Measurements from ENCODE around the gene GRHL1. TPM values are rescaled to one million over a fixed set of nuclear protein-coding genes. Genes with fewer than 3 reads are reported as not detected.

GRHL1 gene
- total and polyA plus RNA-seq, 2 donors (not counting 3 experiments of a cell fraction or from before 2014, with no cell fraction given): 0.37 to 1.1 TPM

DNA sequence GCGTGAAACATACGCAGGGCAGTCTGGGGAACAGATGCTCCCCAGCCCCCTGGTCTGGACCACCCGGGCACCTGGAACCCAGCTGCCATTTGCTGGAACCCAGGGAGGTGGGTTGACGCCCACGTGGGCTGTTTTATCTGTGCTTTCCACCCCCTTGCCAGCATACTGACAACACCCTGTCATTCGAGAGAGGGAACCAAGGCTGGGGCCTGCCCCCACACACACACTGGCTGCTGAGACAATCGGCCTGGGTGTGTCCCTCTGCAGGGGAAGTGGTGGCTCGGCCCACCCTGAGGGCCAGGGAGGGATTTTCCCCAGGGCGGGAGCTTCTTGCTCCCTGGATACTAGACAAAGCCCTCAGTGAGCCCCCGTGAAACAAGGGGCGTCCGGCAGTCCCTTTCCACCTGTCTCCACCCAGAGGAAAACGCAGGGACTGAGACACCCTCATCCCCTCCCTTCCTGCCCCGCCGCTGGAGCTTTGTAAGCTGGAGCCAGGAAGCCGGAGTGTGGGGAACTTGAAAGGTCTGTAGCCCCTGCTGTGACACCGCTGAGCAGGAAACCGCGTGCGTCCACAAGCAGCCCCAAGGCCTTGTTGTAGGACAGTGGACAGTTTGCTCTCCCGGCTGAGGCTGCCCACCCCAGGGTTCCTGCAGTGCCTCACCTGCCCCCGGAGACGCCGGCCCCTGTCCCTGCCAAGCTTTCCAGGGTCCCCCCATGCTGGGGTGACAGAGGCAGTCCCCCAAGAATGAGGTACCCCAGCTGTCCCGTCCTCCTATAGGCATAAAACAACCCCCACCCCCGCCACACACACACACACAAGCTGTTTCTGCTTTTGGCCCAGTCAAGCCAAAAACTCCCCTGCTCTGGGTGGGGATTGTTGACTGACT, 77.7 kb downstream of the GRHL1 start:
- ChIA-PET CTCF (interaction anchor here (1.1 to 16.1 kb wide), 8 partner anchors 11 to 258 kb away, joined by 3 to 151 read pairs (median 4); no protein-coding TSS in a partner anchor), POLR2A (no interaction called here)
- Histone ChIP-seq H3K4me1 (ENCODE audit: control insufficient read depth, extremely low read depth, insufficient read depth, low read length) (peaks cover 7% of the 10 kb centered on the region), H3K9ac (replicated peaks; ENCODE audit: extremely low read depth, insufficient read depth, low read length) (peak overlapping the region; percentile 20), H3K79me2 (ENCODE audit: control insufficient read depth, insufficient read depth, low read length) (no peaks in the 10 kb centered on the region), H3K36me3 (ENCODE audit: control insufficient read depth in 2 of 2, extremely low read depth in 1 of 2, insufficient read depth in 2 of 2, low read length in 2 of 2) (no peaks in the 10 kb centered on the region), H3K9me3 (replicated peaks; ENCODE audit: control insufficient read depth, insufficient read depth, low read length) (no peaks in the 10 kb centered on the region), H3K4me2 (ENCODE audit: insufficient read depth, low read length) (no peak overlapping the region), H3K4me3 (replicated peaks in 1 of 3; ENCODE audit: insufficient read depth in 1 of 3, low read depth in 1 of 3, low read length in 3 of 3) (no peak overlapping the region), H2AFZ (ENCODE audit: low read depth, low read length) (peak overlapping the region; percentile 88), H4K20me1 (replicated peaks; ENCODE audit: control insufficient read depth, extremely low read depth, insufficient read depth, low read length) (no peaks in the 10 kb centered on the region), H3K27me3 (ENCODE audit: control insufficient read depth in 2 of 2, insufficient read depth in 2 of 2, low read length in 2 of 2) (no peaks in the 10 kb centered on the region), H3K27ac (ENCODE audit: insufficient read depth, low read depth, low read length) (no peak overlapping the region), H3K9me1 (replicated peaks; ENCODE audit: control insufficient read depth, extremely low read depth, insufficient read depth, low read length) (no peaks in the 10 kb centered on the region)
- FAIRE-seq (peak; percentile 75), DNase-seq (ENCODE audit: low read depth, low spot score) (peak; percentile 19)
- BruUV-seq (replicated peaks): no TSS peak
- intact Hi-C loops (cut with micrococcal nuclease) (loop anchor here (5.0 kb wide), 1 partner anchor 217 kb away; no protein-coding TSS in a partner anchor), dilution Hi-C loops (cut with MboI; ENCODE audit: extremely low pct_ligation_motif_present, low sequenced_read_pairs) (no loop called here)
- TF ChIP-seq, protein P1, sequence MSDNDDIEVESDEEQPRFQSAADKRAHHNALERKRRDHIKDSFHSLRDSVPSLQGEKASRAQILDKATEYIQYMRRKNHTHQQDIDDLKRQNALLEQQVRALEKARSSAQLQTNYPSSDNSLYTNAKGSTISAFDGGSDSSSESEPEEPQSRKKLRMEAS (IDR thresholded peaks at IDR 0.05; ENCODE audit: insufficient read depth, insufficient read length): no peak
- TF ChIP-seq, protein P2, sequence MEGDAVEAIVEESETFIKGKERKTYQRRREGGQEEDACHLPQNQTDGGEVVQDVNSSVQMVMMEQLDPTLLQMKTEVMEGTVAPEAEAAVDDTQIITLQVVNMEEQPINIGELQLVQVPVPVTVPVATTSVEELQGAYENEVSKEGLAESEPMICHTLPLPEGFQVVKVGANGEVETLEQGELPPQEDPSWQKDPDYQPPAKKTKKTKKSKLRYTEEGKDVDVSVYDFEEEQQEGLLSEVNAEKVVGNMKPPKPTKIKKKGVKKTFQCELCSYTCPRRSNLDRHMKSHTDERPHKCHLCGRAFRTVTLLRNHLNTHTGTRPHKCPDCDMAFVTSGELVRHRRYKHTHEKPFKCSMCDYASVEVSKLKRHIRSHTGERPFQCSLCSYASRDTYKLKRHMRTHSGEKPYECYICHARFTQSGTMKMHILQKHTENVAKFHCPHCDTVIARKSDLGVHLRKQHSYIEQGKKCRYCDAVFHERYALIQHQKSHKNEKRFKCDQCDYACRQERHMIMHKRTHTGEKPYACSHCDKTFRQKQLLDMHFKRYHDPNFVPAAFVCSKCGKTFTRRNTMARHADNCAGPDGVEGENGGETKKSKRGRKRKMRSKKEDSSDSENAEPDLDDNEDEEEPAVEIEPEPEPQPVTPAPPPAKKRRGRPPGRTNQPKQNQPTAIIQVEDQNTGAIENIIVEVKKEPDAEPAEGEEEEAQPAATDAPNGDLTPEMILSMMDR (IDR thresholded peaks at IDR 0.05; ENCODE audit: extremely low read depth in 1 of 2, insufficient read depth in 1 of 2, low read depth in 1 of 2, low read length in 2 of 2): no peak
- TF ChIP-seq POLR2A (IDR thresholded peaks at IDR 0.05; ENCODE audit: low read depth, low read length): no peak
- no peak for TF ChIP-seq MYC (IDR thresholded peaks at IDR 0.05; ENCODE audit: low read depth, low read length)
- no peak for TF ChIP-seq EZH2 (IDR thresholded peaks at IDR 0.05; ENCODE audit: borderline replicate concordance, low read depth, low read length, severe bottlenecking)
- no peak for TF ChIP-seq POLR2AphosphoS5 (IDR thresholded peaks at IDR 0.05; ENCODE audit: insufficient read depth, low read depth, low read length)
- TF ChIP-seq FOS (IDR thresholded peaks at IDR 0.05; ENCODE audit: borderline replicate concordance, insufficient read depth, low read length): no peak
- no peak for TF ChIP-seq GATA2 (IDR thresholded peaks at IDR 0.05; ENCODE audit: insufficient read depth, insufficient read length, low read depth, low read length)
- TF ChIP-seq JUN (IDR thresholded peaks at IDR 0.05; ENCODE audit: borderline replicate concordance, insufficient read depth, insufficient read length, low read depth): no peak

Measured in endothelial cell of umbilical vein (primary cell).